CD4-positive, alpha-beta T cell (primary cell): Measurements from ENCODE around the gene CNKSR3. TPM values are rescaled to one million over a fixed set of nuclear protein-coding genes. Genes with fewer than 3 reads are reported as not detected.

ENCODE experiments used
- ATAC-seq: fragments of 200-7000 bp; cut with Tn5 transposase; one replicate; pipeline ENCODE4 v1.10.0; 2022; ENCODE audit warnings: mild to moderate bottlenecking; ENCODE audit not compliant: poor library complexity
- CTCF ChIA-PET: fragments of 350-600 bp; sonication (Branson Sonifier 250); formaldehyde crosslinking; loops from one replicate; lab custom pipeline; 2021; ENCODE audit warnings: antibody characterized with exemption, inconsistent platforms; lab: Charles Lee
- POLR2A ChIA-PET: fragments of 350-600 bp; sonication (Branson Sonifier 250); formaldehyde crosslinking; loops from one replicate; lab custom pipeline; 2021; ENCODE audit warnings: antibody characterized with exemption, inconsistent platforms; lab: Charles Lee
- DNase-seq, 14 experiments: peaks; one replicate each; pipeline ENCODE4 v3.0.0-alpha.2; 2013 to 2020; ENCODE audit warnings: mixed read lengths in 2 of 14
- H3K27ac ChIP-seq, 2 donors: one replicate each; pipeline versions ENCODE4 v1.5.1 to v1.7.0; 2013; ENCODE audit warnings: low read length in 2 of 2, low read depth in 1 of 2, mild to moderate bottlenecking in 1 of 2
- H3K27me3 ChIP-seq, 2 experiments: 1 replicate in 1 of 2; 2 replicates in 1 of 2; pipeline versions ENCODE4 v1.6.1 to v1.7.0; 2013; ENCODE audit warnings: low read length in 2 of 2, control low read depth in 1 of 2, mild to moderate bottlenecking in 1 of 2, moderate library complexity in 1 of 2; ENCODE audit not compliant: insufficient read depth in 2 of 2, control insufficient read depth in 1 of 2
- H3K36me3 ChIP-seq: one replicate; pipeline ENCODE4 v1.6.1; 2013; ENCODE audit warnings: low read length, control low read depth; ENCODE audit not compliant: insufficient read depth
- H3K4me1 ChIP-seq: one replicate; pipeline ENCODE4 v1.6.1; 2013; ENCODE audit warnings: low read length, control low read depth; ENCODE audit not compliant: insufficient read depth
- H3K4me3 ChIP-seq: one replicate; pipeline ENCODE4 v1.5.1; 2013; ENCODE audit warnings: mild to moderate bottlenecking, low read length, moderate library complexity
- H3K9me3 ChIP-seq, 2 experiments: 1 replicate in 1 of 2; 2 replicates in 1 of 2; pipeline versions ENCODE4 v1.6.1 to v1.7.0; 2013; ENCODE audit warnings: low read length in 2 of 2, mild to moderate bottlenecking in 2 of 2, control low read depth in 1 of 2, moderate library complexity in 1 of 2; ENCODE audit not compliant: control insufficient read depth in 1 of 2, insufficient read depth in 1 of 2
- H3K27ac Mint-ChIP-seq: one replicate; pipeline ENCODE4 v1.8.0; 2020; ENCODE audit warnings: mixed read lengths
- H3K27me3 Mint-ChIP-seq: one replicate; pipeline ENCODE4 v1.8.0; 2021; ENCODE audit warnings: mixed read lengths
- H3K36me3 Mint-ChIP-seq: one replicate; pipeline ENCODE4 v1.8.0; 2021; ENCODE audit warnings: low read depth, mixed read lengths
- H3K4me1 Mint-ChIP-seq: one replicate; pipeline ENCODE4 v1.8.0; 2021; ENCODE audit warnings: low read depth, mixed read lengths
- H3K4me3 Mint-ChIP-seq: one replicate; pipeline ENCODE4 v1.8.0; 2020; ENCODE audit warnings: mild to moderate bottlenecking, mixed read lengths
- H3K9me3 Mint-ChIP-seq: one replicate; pipeline ENCODE4 v1.8.0; 2020; ENCODE audit warnings: mixed read lengths
- CTCF ChIP-seq: fragments of 200-600 bp; IDR thresholded peaks from one replicate; pipeline ENCODE4 v1.8.0; 2022; ENCODE audit warnings: antibody characterized with exemption, mild to moderate bottlenecking
- intact Hi-C, 2 experiments: fragments of 100-400 bp; cut with DNase I in 1 of 2; cut with micrococcal nuclease in 1 of 2; formaldehyde crosslinking; loops; one replicate each; pipeline versions ENCODE4 v1.15.1 to v1.9.0; 2023 to 2025; cut with DNase I, micrococcal nuclease
- total RNA-seq, 174 experiments: library from RNA in 2 of 174; stranded (reverse) in 2 of 174; gene quantifications; one replicate each; pipeline ENCODE4 v1.2.3 and lab custom pipeline; 2021 to 2026

The CNKSR3 gene
- total RNA-seq, 2 experiments from 2014 or later: 0.14 TPM; not detected in 1

DNA sequence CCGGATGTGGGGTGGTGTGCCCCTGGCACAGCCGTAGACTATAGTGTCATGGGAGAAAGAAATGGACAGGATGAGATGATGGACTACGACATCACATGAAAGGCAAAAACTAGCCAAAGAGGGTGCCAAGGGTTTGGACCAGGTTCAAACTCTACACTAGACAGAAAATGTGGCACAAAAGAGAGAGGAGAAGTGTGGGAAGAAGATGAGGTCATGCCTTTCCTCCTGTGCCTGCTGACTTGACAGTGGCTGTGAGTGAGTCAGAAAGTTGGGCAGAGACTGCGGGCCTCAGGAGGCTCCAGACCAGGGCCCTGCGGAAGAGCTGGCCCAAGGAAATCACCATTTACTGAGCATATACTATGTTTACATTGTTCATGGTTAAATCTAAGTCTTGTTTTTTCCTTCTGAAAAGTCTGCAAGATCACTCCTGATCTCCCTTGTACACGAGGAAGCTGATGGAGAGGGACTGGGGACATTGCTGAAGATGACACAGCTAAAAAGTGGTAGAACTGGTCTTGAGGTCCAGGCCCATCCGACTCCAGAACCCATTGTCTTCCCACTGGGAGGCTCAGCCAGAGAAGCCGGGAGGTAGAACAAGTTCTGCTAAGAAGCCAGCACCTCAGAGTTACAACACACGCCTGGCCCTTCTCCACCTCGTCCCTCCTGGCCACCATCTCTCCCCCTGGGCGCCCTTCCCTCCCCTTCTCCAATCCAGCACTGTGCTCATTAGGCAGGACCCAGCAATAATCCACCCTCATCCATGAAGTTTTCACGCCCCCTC is 35.6 kb downstream of the CNKSR3 start:
- no peaks in the 10 kb centered on the region for H3K27me3 Mint-ChIP-seq
- H3K36me3 Mint-ChIP-seq: no peaks in the 10 kb centered on the region
- Histone ChIP-seq H3K4me3 (no peak overlapping the region), H3K9me3 (no peaks in the 10 kb centered on the region), H3K27ac (no peak overlapping the region), H3K27me3 (no peaks in the 10 kb centered on the region), H3K4me1 (no peaks in the 10 kb centered on the region), H3K36me3 (no peaks in the 10 kb centered on the region)
- H3K4me3 Mint-ChIP-seq: no peak overlapping the region
- ATAC-seq (no peak), DNase-seq (no peak)
- H3K4me1 Mint-ChIP-seq: no peaks in the 10 kb centered on the region
- intact Hi-C loops: no loop called here
- TF ChIP-seq CTCF: no peak
- peaks cover 5% of the 10 kb centered on the region for H3K9me3 Mint-ChIP-seq
- CTCF ChIA-PET: no interaction called here
- POLR2A ChIA-PET: no interaction called here
- H3K27ac Mint-ChIP-seq: no peak overlapping the region

GRCh38 chr6:154473324-154473723 is 37.2 kb downstream of the CNKSR3 start:
- no peaks in the 10 kb centered on the region for H3K27me3 Mint-ChIP-seq
- CTCF ChIA-PET: no interaction called here
- POLR2A ChIA-PET: no interaction called here
- no peaks in the 10 kb centered on the region for H3K4me1 ChIP-seq
- H3K4me3 Mint-ChIP-seq: no peak overlapping the region
- H3K4me3 ChIP-seq: no peak overlapping the region
- no peaks in the 10 kb centered on the region for H3K9me3 ChIP-seq
- no peak overlapping the region for H3K27ac ChIP-seq
- no peak for TF ChIP-seq CTCF
- H3K27ac Mint-ChIP-seq: no peak overlapping the region
- intact Hi-C loops: no loop called here
- no peaks in the 10 kb centered on the region for H3K36me3 Mint-ChIP-seq
- DNase-seq (no peak), ATAC-seq (no peak)
- peaks cover 5% of the 10 kb centered on the region for H3K9me3 Mint-ChIP-seq
- no peaks in the 10 kb centered on the region for H3K36me3 ChIP-seq
- no peaks in the 10 kb centered on the region for H3K4me1 Mint-ChIP-seq
- no peaks in the 10 kb centered on the region for H3K27me3 ChIP-seq

GRCh38 chr6:154471609-154472362 is 38.7 kb downstream of the CNKSR3 start:
- Histone ChIP-seq H3K9me3 (no peaks in the 10 kb centered on the region), H3K27ac (no peak overlapping the region), H3K27me3 (no peaks in the 10 kb centered on the region), H3K36me3 (no peaks in the 10 kb centered on the region), H3K4me1 (no peaks in the 10 kb centered on the region), H3K4me3 (no peak overlapping the region)
- H3K4me1 Mint-ChIP-seq: no peaks in the 10 kb centered on the region
- H3K9me3 Mint-ChIP-seq: peaks cover 5% of the 10 kb centered on the region
- DNase-seq (no peak), ATAC-seq (no peak)
- no peak overlapping the region for H3K27ac Mint-ChIP-seq
- TF ChIP-seq CTCF: no peak
- ChIA-PET POLR2A (no interaction called here), CTCF (no interaction called here)
- intact Hi-C loops: no loop called here
- no peak overlapping the region for H3K4me3 Mint-ChIP-seq
- no peaks in the 10 kb centered on the region for H3K27me3 Mint-ChIP-seq
- no peaks in the 10 kb centered on the region for H3K36me3 Mint-ChIP-seq
